DOHH2 (cell line): ENCODE measurements around the gene SUN2.

Source experiments
- CTCF ChIP-seq: fragments of 200-600 bp; sonication (generic); IDR thresholded peaks from one replicate; pipeline ENCODE4 v1.5.1; 2014; ENCODE audit warnings: antibody characterized with exemption, mild to moderate bottlenecking, low read depth, low read length; ENCODE audit not compliant: poor library complexity, severe bottlenecking
- EZH2phosphoT487 ChIP-seq: fragments of 200-600 bp; sonication (generic); IDR thresholded peaks from 2 replicates; pipeline ENCODE4 v1.6.1; 2017; ENCODE audit warnings: borderline replicate concordance, mild to moderate bottlenecking, antibody characterized with exemption, low read length, moderate library complexity, mixed read lengths

- TF ChIP-seq CTCF (no peak), EZH2phosphoT487 (no peak)
These were observed 5.2 kb downstream of the SUN2 start for GRCh38 chr22:38750638-38751037.
